ENCODE results near the gene PTPRD. TPM values are rescaled to one million over a fixed set of nuclear protein-coding genes. Genes with fewer than 3 reads are reported as not detected.

The PTPRD gene
- total RNA-seq, 1 donor from 2014 or later: 30.8 TPM

GRCh38 chr9:8434621-8435020 is 2178.2 kb downstream of the PTPRD start:
- Histone ChIP-seq H3K4me1 (no peaks in the 10 kb centered on the region), H3K27ac (no peak overlapping the region), H3K9me3 (no peaks in the 10 kb centered on the region), H3K4me3 (no peak overlapping the region), H3K27me3 (no peaks in the 10 kb centered on the region), H3K36me3 (no peaks in the 10 kb centered on the region)
- ATAC-seq: no peak
- no peak for DNase-seq
- TF ChIP-seq CTCF (IDR thresholded peaks at IDR 0.05): no peak
- intact Hi-C loops (cut with DNase I): no loop called here

- H3K36me3 ChIP-seq: no peaks in the 10 kb centered on the region
- no peak for TF ChIP-seq CTCF (IDR thresholded peaks at IDR 0.05)
- H3K4me1 ChIP-seq: no peaks in the 10 kb centered on the region
- H3K27me3 ChIP-seq: no peaks in the 10 kb centered on the region
- DNase-seq: no peak
- no peak for ATAC-seq
- H3K4me3 ChIP-seq: no peak overlapping the region
- intact Hi-C loops (cut with DNase I): no loop called here
- no peak overlapping the region for H3K27ac ChIP-seq
- H3K9me3 ChIP-seq: no peaks in the 10 kb centered on the region
Observed at GRCh38 chr9:8432224-8432623, 2180.6 kb downstream of the PTPRD start.

GRCh38 chr9:8431505-8431904 is 2181.3 kb downstream of the PTPRD start:
- Histone ChIP-seq H3K27me3 (no peaks in the 10 kb centered on the region), H3K9me3 (no peaks in the 10 kb centered on the region), H3K4me3 (no peak overlapping the region), H3K27ac (no peak overlapping the region), H3K36me3 (no peaks in the 10 kb centered on the region), H3K4me1 (no peaks in the 10 kb centered on the region)
- no peak for ATAC-seq
- intact Hi-C loops (cut with DNase I): no loop called here
- TF ChIP-seq CTCF (IDR thresholded peaks at IDR 0.05): no peak
- DNase-seq: no peak

GRCh38 chr9:8430945-8431344 is 2181.9 kb downstream of the PTPRD start:
- no peak for DNase-seq
- Histone ChIP-seq H3K27ac (no peak overlapping the region), H3K9me3 (no peaks in the 10 kb centered on the region), H3K4me3 (no peak overlapping the region), H3K4me1 (no peaks in the 10 kb centered on the region), H3K27me3 (no peaks in the 10 kb centered on the region), H3K36me3 (no peaks in the 10 kb centered on the region)
- intact Hi-C loops (cut with DNase I): no loop called here
- TF ChIP-seq CTCF (IDR thresholded peaks at IDR 0.05): no peak
- ATAC-seq: no peak

- no peaks in the 10 kb centered on the region for H3K27me3 ChIP-seq
- H3K36me3 ChIP-seq: no peaks in the 10 kb centered on the region
- no peak for TF ChIP-seq CTCF (IDR thresholded peaks at IDR 0.05)
- no peak overlapping the region for H3K27ac ChIP-seq
- DNase-seq (no peak), ATAC-seq (no peak)
- intact Hi-C loops (cut with DNase I): loop anchor here (10.0 kb wide), 1 partner anchor 55 kb away; no protein-coding TSS in a partner anchor
- H3K9me3 ChIP-seq: no peaks in the 10 kb centered on the region
- H3K4me3 ChIP-seq: no peak overlapping the region
- no peaks in the 10 kb centered on the region for H3K4me1 ChIP-seq
Observed at GRCh38 chr9:8429768-8430167, 2183.0 kb downstream of the PTPRD start.

- ATAC-seq (no peak), DNase-seq (no peak)
- intact Hi-C loops (cut with DNase I): loop anchor here (10.0 kb wide), 1 partner anchor 56 kb away; no protein-coding TSS in a partner anchor
- Histone ChIP-seq H3K27me3 (no peaks in the 10 kb centered on the region), H3K27ac (no peak overlapping the region), H3K36me3 (no peaks in the 10 kb centered on the region), H3K4me1 (no peaks in the 10 kb centered on the region), H3K9me3 (no peaks in the 10 kb centered on the region), H3K4me3 (no peak overlapping the region)
- no peak for TF ChIP-seq CTCF (IDR thresholded peaks at IDR 0.05)
Observed at GRCh38 chr9:8429157-8429556, 2183.6 kb downstream of the PTPRD start.
